Lower leg skin (tissue), 3 donors: ENCODE results near the gene ASPG.

Source experiments
- POLR2A ChIP-seq, 2 donors: fragments of 450-650 bp; IDR thresholded peaks; one replicate each; pipeline ENCODE4 v1.6.1; 2016 to 2017; ENCODE audit warnings: antibody characterized with exemption in 2 of 2, mild to moderate bottlenecking in 1 of 2, moderate library complexity in 1 of 2
- TF ChIP-seq, protein P1 (sequence below), 3 donors: fragments of 450-650 bp; IDR thresholded peaks; one replicate each; pipeline ENCODE4 v1.5.1; 2016; ENCODE audit warnings: antibody characterized with exemption in 3 of 3, mild to moderate bottlenecking in 3 of 3, moderate library complexity in 2 of 3

DNA sequence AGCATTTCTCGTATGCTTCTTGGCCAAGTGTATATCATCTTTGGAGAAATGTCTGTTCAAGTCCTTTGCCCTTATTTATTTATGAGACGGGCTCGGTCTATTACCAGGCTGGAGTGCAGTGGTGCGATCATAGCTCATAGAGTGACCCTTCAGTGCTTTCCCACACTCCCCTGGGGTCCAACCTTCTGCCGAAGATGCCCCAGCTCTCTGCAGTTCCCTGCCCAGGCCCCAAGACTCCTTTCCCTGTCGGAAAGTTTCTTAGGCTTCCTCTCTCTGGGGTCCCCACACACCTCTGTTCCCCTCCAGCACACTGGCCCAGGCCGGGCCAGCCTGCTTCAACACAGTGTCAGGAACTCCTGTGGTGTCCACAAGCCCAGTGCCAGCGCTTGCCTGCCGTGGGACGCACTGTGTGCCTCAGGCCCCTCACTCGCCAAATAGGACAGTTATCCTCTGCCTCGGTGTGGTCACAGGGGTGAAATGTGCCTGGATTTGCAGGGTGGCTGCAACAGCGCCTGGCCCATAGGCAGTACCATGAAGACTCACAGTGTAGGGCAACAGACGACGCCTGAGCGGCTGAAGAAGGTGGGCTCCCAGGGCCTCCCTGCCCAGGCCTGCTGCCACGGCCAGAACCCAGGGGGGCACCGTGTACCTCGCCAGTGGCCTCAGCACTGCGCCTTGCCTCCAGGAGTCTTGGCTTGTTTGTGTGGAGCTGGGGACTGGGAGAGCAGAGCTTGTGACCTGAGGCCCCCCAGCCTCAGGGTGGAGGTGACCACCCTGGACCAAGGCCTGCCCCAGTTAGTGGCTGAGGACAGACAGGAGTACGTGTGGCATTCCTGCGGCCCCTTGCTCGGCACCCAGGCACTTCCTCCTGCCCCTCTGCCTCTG is 4.9 kb upstream of the ASPG start:
- TF ChIP-seq, protein P1, sequence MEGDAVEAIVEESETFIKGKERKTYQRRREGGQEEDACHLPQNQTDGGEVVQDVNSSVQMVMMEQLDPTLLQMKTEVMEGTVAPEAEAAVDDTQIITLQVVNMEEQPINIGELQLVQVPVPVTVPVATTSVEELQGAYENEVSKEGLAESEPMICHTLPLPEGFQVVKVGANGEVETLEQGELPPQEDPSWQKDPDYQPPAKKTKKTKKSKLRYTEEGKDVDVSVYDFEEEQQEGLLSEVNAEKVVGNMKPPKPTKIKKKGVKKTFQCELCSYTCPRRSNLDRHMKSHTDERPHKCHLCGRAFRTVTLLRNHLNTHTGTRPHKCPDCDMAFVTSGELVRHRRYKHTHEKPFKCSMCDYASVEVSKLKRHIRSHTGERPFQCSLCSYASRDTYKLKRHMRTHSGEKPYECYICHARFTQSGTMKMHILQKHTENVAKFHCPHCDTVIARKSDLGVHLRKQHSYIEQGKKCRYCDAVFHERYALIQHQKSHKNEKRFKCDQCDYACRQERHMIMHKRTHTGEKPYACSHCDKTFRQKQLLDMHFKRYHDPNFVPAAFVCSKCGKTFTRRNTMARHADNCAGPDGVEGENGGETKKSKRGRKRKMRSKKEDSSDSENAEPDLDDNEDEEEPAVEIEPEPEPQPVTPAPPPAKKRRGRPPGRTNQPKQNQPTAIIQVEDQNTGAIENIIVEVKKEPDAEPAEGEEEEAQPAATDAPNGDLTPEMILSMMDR (IDR thresholded peaks at IDR 0.05) = no peak
- TF ChIP-seq POLR2A (IDR thresholded peaks at IDR 0.05) = no peak
